Retinal pigment epithelial cell (primary cell): ENCODE data around the gene ANKRD24.

Source experiments
- DNase-seq: peaks from one replicate; pipeline ENCODE4 v3.0.0-alpha.2; 2010; ENCODE audit warnings: low read depth
- H3K4me3 ChIP-seq: 2 replicates; pipeline ENCODE4 v1.5.1; 2011; ENCODE audit warnings: mild to moderate bottlenecking, low read length, control low read depth, moderate library complexity
- CTCF ChIP-seq: conservative IDR thresholded peaks from 2 replicates; pipeline ENCODE4 v1.5.1; 2011; ENCODE audit warnings: low read depth, low read length, control low read depth, inconsistent platforms

Gene ANKRD24

GRCh38 chr19:4257025-4257424, 74.5 kb downstream of the ANKRD24 start:
- no peak for DNase-seq
- no peak for TF ChIP-seq CTCF
- H3K4me3 ChIP-seq: no peak overlapping the region

- no peak for TF ChIP-seq CTCF
- no peak overlapping the region for H3K4me3 ChIP-seq
- DNase-seq: no peak
Measured at GRCh38 chr19:4258181-4258580, 75.7 kb downstream of the ANKRD24 start.

- DNase-seq: no peak
- TF ChIP-seq CTCF: no peak
- H3K4me3 ChIP-seq: no peak overlapping the region
Measured at GRCh38 chr19:4260613-4261191, 78.2 kb downstream of the ANKRD24 start.

- no peak for DNase-seq
- TF ChIP-seq CTCF: no peak
- no peak overlapping the region for H3K4me3 ChIP-seq
Measured at GRCh38 chr19:4264812-4265211, 82.3 kb downstream of the ANKRD24 start.

GRCh38 chr19:4266253-4267000, 83.9 kb downstream of the ANKRD24 start:
- no peak overlapping the region for H3K4me3 ChIP-seq
- no peak for DNase-seq
- TF ChIP-seq CTCF: no peak

- no peak overlapping the region for H3K4me3 ChIP-seq
- TF ChIP-seq CTCF: peak; percentile 80
- no peak for DNase-seq
Measured at GRCh38 chr19:4267101-4267900, 84.8 kb downstream of the ANKRD24 start.
